HG03565 (cell line): ENCODE data around the gene PAM16.
"Not testable (repeated sequence)": the region's sequence is repeated elsewhere in the genome, so short reads cannot be mapped to it uniquely, and the experiment has no call there.

ENCODE experiments used
- ATAC-seq: cut with Tn5 transposase; IDR thresholded peaks from one replicate; pipeline ENCODE4 v1.9.1; 2021; ENCODE audit warnings: mild to moderate bottlenecking, moderate library complexity; ENCODE audit not compliant: unreplicated experiment

PAM16 gene

DNA sequence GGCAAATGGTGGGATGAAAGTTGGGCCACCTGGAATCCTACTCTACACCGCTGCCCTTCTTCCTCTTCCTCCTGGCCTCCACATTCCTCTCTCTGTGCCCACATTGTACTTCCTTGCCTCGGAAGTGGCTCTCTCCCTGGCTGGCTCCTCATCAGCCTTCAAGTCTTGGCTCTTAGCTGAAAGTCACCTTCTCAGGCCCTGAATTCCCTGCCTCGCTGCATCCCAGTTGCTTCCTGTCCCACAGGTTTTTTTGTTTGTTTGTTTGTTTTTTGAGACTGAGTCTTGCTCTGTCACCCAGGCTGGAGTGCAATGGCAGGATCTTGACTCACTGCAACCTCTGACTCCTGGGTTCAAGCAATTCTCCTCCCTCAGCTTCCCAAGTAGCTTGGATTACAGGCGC lies 2.6 kb upstream of the PAM16 start:
- ATAC-seq, result no peak

DNA sequence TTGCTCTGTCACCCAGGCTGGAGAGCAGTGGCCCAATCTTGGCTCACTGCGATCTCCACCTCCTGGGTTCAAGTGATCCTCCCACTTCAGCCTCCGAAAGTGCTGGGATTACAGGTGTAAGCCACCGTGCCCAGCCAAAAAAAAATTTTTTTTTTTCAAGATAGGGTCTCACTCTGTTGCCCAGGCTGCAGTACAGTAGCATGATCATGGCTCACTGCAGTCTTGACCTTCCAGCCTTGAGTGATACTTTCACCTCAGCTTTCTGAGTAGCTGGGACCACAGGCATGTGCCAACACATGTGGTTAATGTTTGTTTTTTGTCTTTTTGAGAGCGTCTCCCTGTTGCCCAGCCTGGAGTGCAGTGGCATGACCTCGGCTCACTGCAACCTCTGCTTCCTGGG lies 1.7 kb upstream of the PAM16 start:
- no peak for ATAC-seq

DNA sequence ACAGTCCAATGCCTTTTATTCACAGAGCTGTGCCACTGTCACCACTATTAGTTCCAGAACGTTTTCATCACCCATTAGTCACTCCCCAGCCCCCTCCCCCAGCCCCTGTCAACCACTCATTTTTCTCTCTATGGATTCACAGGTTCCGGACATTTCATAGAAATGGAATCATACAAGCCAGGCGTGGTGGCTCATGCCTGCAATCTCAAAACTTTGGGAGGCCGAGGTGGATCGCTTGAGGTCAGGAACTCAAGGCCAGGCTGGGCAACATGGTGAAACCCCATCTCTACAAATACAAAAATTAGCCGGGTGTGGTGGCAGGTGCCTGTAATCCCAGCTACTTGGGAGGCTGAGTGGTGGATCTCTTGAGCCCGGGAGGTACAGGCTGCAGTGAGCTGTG lies 759 bp upstream of the PAM16 start:
- ATAC-seq, result no peak

DNA sequence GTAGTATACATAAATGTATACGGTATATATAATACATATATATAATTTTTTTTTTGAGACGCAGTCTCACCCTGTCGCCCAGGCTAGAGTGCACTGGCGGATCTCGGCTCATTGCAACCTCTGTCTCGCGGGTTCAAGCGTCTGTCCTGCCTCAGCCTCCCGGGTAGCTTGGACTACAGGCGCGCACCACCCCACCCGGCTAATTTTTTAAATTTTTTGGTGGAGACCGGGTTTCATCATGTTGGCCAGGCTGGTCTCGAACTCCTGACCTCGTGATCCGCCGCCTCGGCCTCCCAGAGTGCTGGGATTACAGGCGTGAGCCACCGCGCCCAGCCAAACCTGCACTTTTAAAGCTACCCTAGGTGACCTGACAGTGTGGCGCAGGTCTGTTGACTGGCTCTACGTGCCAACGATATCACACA lies 745 bp downstream of the PAM16 start:
- no peak for ATAC-seq

DNA sequence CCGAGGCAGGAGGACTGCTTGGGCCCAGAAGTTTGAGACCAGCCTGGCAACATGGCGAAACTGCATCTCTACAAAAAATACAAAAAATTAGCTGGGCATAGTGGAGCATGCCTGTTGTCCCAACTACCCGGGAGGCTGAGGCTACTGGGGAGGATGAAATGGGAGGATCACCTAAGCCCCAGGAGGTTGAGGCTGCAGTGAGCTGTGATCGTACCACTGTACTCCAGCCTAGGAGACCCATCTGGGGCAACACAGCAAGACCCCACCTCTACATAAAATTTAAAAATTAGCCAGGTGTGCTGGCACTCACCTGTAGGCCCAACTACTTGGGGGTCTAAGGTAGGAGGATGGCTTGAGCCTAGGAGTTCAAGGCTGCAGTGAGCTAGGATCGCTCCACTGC lies 1.8 kb downstream of the PAM16 start:
- no peak for ATAC-seq

DNA sequence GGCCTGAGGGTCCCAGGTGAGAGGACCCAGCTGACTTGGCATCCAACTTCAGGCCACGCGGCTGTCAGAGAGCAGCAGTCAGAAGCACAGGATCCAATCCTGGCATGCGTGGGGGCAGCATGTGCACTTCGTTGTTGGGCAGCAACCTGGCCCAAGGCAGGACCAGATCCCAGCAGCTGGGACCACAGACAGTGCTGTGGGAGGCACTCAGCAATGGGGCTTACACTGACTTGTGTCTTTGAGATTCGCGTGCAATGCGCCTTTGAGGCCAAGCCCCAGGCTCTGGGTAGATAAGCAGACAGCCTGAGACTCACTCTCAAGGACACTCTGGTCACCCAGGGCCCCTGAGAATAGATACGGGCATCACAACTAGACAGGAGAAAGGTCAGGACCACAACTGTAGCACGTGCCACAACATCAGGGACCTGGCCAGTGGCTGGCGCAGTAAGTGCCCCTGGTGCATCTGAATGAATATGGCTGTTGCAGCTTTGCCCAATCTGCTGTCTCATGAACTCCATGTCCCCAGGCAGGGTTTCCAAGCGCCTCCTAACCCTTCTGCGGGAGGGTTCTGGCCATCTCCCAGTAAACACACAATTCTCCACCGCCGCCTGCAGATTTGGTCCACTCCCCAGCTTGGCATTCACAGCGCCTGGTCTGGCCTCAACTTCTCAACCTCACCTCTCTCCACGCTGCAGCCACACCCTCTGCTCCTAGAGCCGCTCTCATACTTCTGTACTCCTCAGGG lies 3.2 kb downstream of the PAM16 start:
- no peak for ATAC-seq

DNA sequence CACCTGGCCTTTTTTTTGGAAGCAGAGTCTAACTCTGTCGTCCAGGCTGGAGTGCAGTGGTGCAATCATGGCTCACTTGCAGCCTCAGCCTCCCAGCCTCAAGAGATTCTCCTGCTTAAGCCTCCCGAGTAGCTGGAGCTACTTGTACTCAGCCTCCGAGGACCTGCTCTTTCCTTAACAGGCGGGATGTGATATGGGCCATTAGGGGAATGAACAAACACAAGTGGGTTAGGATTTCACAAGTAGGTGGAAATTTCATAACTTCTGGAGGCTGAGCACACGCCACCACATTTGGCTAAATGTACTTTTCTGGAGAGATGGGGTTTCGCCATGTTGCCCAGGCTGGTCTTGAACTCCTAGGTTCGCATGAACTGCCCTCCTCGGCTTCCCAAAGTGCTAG lies 4.1 kb downstream of the PAM16 start:
- no peak for ATAC-seq

DNA sequence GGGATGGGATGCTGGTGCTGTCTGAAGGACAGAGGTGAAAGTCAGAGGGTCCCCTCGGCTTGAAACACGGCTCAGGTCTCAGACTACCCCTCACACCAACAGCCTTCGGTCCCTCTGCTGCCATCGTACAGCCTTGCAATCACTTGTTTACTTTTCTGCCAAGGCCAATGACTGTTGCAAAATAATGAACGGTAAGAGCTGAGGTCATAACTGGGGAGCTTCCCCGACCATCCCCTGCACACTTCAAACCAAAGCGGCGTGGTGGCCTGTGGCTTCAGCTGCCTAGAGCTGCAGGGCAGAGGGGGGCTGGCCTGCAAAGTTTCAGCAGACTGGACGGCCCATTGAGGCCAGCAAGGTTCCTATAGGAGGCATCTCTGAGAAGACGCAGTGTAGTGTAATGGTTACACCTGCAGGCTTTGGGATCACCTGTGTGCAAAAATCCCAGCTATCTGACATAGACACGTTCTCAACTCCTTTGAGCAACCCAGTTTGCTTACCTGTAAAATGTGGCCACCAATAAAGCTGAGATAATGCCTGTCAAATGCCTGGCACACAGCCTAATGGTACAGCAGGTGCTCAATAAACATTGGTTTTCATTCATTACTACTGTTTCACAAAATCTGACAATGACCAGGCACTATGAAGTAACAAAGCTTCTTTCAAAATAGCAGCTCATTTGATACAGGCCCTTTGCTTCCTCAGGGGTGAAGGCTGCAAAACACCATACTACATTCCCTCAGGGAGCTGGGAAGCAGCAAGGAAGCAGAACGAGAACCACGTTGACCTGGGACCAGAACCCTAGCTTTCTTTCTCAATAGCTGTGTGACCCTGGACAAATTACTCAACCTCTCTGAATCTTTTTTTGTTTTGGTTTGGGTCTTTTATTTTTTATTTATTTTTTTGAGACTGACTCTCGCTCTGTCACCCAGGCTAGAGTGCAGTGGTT lies 5.0 kb downstream of the PAM16 start:
- ATAC-seq, result no peak

DNA sequence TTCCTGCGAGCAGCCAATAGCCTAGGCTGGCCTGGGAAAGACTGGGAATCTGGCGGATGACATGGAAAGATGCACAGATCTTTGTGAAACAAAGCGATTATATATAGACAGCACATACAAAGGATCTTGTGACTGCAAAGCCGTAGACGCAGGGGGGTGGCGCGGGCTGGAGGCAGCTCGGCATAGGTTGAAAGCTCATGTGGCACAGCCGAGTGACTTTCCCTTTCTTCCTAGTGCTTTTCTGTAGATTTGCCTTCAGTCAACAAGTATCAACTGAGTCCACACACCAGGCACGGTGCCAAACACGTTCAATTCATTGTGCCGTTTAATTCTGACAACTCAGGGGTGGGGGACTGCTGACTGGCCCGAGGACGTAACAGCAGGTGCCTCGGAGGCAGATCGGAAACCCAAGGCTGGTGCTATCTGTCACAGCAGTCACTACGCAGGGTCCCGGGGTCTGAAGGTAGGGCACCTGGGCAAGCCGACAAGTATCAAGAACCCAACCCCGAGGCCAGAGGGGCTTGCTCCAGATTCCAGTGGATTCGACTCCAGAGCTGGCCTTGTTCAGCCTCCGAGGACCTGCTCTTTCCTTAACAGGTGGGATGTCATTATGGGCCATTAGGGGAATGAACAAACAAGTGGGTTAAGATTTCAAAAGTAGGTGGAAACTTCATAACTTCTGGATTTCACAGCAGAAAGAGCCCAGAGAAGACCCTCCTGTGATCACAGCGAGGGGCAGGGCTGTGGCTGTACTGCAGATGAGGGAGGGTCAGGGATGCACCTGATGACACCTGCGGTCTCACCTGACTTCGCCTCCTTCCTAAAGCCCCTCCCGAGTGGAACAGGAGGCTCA lies 5.9 kb downstream of the PAM16 start:
- ATAC-seq, result no peak

DNA sequence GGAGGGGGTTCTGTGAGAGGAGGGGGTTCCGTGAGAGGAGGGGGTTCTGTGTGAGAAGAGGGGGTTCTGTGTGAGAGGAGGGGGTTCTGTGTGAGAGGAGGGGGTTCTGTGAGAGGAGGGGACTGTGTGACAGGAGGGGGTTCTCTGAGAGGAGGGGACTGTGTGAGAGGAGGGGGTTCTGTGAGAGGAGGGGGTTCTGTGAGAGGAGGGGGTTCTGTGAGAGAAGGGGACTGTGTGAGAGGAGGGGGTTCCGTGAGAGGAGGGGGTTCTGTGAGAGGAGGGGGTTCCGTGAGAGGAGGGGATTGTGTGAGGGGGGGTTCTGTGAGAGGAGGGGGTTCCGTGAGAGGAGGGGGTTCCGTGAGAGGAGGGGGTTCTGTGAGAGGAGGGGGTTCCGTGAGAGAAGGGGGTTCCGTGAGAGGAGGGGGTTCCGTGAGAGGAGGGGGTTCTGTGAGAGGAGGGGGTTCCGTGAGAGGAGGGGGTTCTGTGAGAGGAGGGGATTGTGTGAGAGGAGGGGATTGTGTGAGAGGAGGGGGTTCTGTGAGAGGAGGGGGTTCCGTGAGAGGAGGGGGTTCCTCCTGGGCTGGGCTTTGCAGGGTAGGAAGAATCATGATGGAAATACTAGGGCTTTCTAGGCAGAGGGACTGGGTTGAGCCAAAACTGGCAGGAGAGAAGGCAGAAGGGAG lies 6.7 kb downstream of the PAM16 start:
- ATAC-seq, result not testable (repeated sequence)

DNA sequence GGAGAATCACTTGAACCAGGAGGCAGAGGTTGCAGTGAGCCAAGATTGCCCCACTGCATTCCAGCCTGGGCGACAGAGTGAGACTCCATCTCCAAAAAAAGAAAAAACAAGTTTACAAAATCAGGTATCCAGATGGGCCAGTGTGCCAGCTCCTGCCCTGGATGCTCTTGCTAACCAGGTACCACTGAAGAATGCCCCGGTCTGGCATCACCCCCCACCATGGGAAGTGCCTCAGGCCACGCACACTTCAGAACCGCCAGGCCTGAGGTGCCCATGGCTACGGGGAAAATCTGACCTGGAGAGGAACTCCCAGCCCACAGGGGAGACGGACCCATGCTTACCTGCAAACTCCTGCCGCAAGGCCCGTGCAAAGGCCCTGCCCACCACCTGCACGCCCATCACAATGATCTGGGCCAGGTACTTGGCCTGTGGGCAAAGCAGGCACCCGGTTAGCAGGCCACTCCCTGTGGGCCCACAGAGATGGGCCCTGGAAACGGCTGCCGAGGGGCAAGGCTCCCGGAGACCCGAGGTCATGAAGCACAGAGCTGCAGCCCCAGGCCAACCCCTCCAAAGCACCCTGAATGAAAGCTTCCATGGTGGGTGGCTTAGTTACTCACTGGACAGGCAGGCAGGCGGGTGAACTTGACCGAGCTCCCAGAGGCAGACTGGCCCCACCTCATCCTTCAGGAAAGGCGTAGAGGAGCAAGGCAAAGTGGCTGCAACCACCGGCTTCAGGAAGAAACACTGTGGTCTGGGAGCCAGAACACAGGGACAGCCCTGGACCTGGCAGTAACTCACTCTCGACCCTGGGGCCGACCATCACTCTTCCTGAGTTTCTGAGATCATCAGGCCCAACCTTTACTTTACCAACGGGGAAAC lies 8.0 kb downstream of the PAM16 start:
- no peak for ATAC-seq

DNA sequence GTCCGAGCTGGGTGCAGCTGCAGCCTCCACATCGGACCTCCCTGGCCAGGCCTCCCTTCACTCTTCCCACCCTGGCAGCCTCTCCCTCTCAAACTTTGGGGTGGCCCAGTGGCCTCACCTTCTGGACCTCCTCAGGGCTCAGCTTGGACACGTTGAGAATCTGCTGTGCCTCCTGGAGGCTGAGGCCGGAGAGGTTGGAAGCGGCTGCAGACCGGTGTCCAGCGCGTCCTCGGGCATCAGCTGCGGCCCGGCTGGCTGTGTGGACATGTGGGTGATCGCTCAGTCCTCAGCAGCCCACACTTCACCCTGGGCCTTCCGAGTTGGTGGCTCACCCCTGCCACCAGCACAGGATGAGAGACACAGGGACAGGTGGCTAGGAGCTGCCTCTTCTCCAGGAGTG lies 9.9 kb downstream of the PAM16 start:
- ATAC-seq, result no peak

DNA sequence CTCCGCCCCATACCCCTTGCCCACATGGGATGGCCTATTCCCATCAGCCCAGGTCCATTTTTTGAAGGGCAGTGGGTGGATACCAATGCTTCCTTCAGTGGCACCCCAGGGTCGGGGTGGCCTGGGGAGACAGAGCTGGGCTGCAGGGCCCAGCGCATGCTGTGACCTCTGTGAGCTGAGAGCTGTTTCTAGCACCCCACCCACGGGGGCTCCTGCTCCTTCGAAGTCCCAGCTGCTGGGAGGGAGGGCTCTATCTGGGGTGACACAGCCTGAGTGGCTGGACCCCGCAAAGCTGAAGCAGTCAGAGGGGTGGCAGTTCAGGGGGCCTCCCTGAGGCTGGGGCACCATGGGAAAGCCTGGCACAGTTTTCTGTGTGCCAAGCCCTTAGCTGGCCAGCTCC lies 10.7 kb downstream of the PAM16 start:
- no peak for ATAC-seq

DNA sequence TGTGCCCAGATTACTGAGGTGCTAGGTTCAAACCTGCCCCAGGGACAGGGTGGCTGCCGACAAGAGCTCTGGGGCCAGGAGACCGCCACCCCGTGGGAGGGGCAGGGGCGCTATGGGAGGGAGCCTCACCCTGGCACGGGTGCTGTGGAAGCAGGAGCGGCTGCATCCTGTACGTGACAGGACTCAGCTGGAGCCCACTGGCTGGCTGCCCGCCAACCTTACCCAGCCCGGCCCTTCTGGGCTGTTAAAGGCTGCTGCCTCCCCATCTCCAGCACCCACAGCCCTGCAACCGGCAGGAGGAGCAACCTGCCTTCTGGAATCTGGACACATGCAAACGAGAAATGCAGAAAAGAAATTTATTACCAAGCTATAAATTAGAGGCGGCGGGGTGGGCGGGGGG lies 11.2 kb downstream of the PAM16 start:
- ATAC-seq, result no peak

DNA sequence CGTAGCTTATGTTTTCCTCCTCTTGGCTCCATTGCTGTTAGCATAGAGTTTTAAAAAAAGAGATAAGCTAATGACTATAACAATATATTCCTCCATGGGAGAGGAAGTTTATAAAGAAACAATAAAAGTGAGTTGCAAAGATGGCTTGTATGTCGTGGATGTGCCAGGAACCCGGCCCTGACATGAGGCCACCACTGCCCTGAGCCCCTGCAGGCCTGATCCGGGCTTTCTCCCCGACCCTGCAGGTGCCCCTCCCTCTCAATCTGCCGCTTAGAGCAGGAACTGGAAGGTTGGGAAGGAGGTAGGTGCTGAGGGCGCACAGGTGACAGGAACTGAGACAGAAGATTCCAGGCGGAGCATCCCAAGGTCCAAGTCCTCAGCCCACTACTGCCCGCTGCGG lies 11.7 kb downstream of the PAM16 start:
- no peak for ATAC-seq

DNA sequence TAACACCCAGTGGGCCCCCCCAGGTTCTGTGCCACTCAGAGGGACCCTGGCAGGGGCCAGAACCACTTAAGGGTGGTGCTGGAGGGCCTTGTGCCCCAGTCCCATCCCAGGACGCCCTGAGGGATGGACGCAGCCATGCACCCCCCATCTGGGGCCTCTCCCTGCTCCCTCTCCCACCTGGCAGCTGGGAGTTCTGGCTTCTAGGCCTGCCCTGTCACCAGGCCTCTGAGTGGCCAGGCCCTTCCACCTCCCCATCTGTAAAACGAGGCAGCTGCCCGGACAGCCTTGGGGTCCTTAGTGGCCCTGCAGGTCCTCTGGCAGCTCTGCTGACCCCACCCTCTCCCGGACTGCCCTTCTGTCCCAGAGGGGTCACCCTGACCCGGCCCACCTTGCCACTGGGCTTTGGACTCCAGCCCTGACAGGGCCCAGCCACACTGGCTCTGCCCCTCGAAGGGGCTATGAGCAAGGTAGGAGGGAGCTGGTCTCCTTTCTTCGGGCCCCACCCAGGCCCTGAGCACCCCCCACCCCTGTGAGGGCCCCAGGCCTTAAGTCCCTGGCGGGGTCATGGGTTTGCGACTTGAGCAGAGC lies 12.3 kb downstream of the PAM16 start:
- no peak for ATAC-seq

DNA sequence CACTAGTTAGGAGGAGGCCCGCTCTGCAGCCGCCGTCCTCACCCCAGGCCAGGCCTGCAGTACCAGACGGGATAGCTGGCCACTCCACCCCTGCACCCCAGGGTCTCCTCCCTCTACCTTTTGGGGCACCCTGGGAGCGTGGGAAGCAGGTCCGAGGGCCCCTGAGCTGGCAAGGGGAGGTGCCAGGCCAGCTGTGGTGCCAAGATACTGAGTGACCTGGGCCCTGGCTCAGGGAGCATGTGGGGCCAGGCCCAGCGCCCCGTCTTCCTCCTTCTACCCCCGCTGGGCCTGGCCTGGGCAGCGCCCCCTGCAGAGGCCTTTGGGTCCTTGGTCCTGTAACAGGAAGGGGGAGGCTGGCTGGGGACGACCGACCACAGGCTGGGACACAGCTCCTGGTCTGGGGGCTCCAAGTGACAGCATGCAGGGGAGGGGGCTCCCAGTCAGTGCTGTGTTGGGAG lies 13.0 kb downstream of the PAM16 start:
- no peak for ATAC-seq

DNA sequence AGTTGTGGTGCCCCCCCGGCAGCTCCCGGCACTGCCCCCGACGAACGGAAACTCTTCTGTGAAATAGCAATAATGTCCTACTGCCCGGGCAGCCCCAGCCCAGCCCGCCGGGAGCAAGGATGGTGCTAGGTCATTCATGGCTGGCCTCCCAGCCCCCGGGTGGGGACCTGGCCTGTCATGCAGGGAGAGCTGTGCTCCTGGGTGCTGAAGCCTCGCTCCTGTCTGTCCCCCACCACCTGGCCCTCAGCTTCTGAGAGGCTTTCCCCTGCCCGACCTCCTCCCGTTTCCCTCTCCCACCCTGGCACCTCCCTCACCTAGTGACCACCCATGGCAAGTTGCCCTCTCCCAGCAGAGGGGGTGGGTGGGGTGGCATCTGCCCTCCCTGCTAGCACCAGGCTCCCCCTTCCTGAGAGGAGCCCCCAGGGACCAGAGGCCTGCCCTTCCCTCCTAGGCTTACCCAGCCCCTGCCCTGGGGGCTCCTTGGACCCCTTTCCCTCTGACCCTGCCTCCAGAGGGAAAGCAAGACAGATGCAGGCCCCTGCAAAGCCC lies 13.5 kb downstream of the PAM16 start:
- ATAC-seq, result no peak
